Keratinocyte (primary cell): ENCODE measurements around the gene CHPF. TPM values are rescaled to one million over a fixed set of nuclear protein-coding genes. Genes with fewer than 3 reads are reported as not detected.
A peak's percentile ranks its signal among the peaks of the same experiment; 100 is the strongest.

Source experiments
- DNase-seq: peaks from one replicate; pipeline ENCODE4 v3.0.0-alpha.2; 2011; ENCODE audit warnings: low read depth, missing footprints, low spot score
- FAIRE-seq: peaks from 2 replicates; lab custom pipeline; 2011; peaks lifted over from hg19 to GRCh38; lab: Jason Lieb, UNC
- H2AFZ ChIP-seq: 2 replicates; pipeline ENCODE4 v1.6.0; 2012; ENCODE audit warnings: low read length, control low read depth, inconsistent platforms; ENCODE audit not compliant: control insufficient read depth
- H3K27ac ChIP-seq: 2 replicates; pipeline ENCODE4 v1.5.1; 2011; ENCODE audit warnings: low read length; ENCODE audit not compliant: control insufficient read depth, insufficient read depth
- H3K27me3 ChIP-seq: 3 replicates; pipeline ENCODE4 v1.6.0; 2011; ENCODE audit warnings: low read length; ENCODE audit not compliant: control insufficient read depth, insufficient read depth; ENCODE audit errors: extremely low read depth
- H3K36me3 ChIP-seq, 2 experiments: 2 replicates in 1 of 2; 3 replicates in 1 of 2; pipeline ENCODE4 v1.5.1; 2011; ENCODE audit warnings: low read length in 2 of 2, mild to moderate bottlenecking in 1 of 2; ENCODE audit not compliant: control insufficient read depth in 2 of 2, insufficient read depth in 2 of 2; ENCODE audit errors: extremely low read depth in 1 of 2
- H3K4me1 ChIP-seq: 3 replicates; pipeline ENCODE4 v1.5.1; 2011; ENCODE audit warnings: low read length; ENCODE audit not compliant: control insufficient read depth, insufficient read depth; ENCODE audit errors: extremely low read depth
- H3K4me2 ChIP-seq: 3 replicates; pipeline ENCODE4 v1.6.0; 2011; ENCODE audit warnings: low read depth, low read length; ENCODE audit not compliant: control insufficient read depth, insufficient read depth; ENCODE audit errors: extremely low read depth
- H3K4me3 ChIP-seq, 3 experiments: fragments of 200-600 bp in 1 of 3; sonication (generic) in 1 of 3; 2 replicates in 2 of 3; 3 replicates in 1 of 3; pipeline ENCODE4 v1.5.1; 2011 to 2016; ENCODE audit warnings: low read length in 3 of 3, mild to moderate bottlenecking in 3 of 3, control low read depth in 2 of 3, inconsistent platforms in 1 of 3, low read depth in 1 of 3, mixed read lengths in 1 of 3, mixed run types in 1 of 3, moderate library complexity in 1 of 3; ENCODE audit not compliant: control insufficient read depth in 2 of 3, insufficient read depth in 2 of 3; ENCODE audit errors: extremely low read depth in 1 of 3
- H3K79me2 ChIP-seq: 2 replicates; pipeline ENCODE4 v1.6.0; 2012; ENCODE audit warnings: low read length; ENCODE audit not compliant: control insufficient read depth, insufficient read depth
- H3K9ac ChIP-seq: 3 replicates; pipeline ENCODE4 v1.6.0; 2011; ENCODE audit warnings: low read length; ENCODE audit not compliant: control insufficient read depth, insufficient read depth; ENCODE audit errors: extremely low read depth
- H3K9me1 ChIP-seq: 3 replicates; pipeline ENCODE4 v1.6.0; 2011; ENCODE audit warnings: low read length; ENCODE audit not compliant: control insufficient read depth, insufficient read depth; ENCODE audit errors: extremely low read depth
- H3K9me3 ChIP-seq: 2 replicates; pipeline ENCODE4 v1.5.1; 2012; ENCODE audit warnings: low read depth, low read length; ENCODE audit not compliant: control insufficient read depth
- H4K20me1 ChIP-seq: 3 replicates; pipeline ENCODE4 v1.6.0; 2011; ENCODE audit warnings: low read length; ENCODE audit not compliant: control insufficient read depth, insufficient read depth; ENCODE audit errors: extremely low read depth
- EZH2 ChIP-seq: IDR thresholded peaks from one replicate; pipeline ENCODE4 v1.6.1; 2012; ENCODE audit warnings: inconsistent platforms, mild to moderate bottlenecking, low read length, moderate library complexity
- dilution Hi-C: fragments of 300-500 bp; cut with MboI; formaldehyde crosslinking; loops from one replicate; pipeline ENCODE4 v1.7.0; 2020; ENCODE audit warnings: low sequenced_read_pairs; ENCODE audit not compliant: extremely low pct_ligation_motif_present
- polyA plus RNA-seq, 5 experiments: library from polyadenylated mRNA; depleted of rRNA in 3 of 5; stranded (reverse) in 3 of 5; stranded (forward) in 1 of 5; unstranded in 1 of 5; fragments of >200 nt; gene quantifications; 1 replicate in 1 of 5; 2 replicates in 3 of 5; 3 replicates in 1 of 5; pipeline versions ENCODE4 v1.2.1 to v1.2.3, GENCODE V29; 2011 to 2012; ENCODE audit warnings: missing spikeins in 2 of 5, low read depth in 1 of 5, low replicate concordance in 1 of 5
- TF ChIP-seq, protein P1 (sequence below), 3 experiments: IDR thresholded peaks in 1 of 3; conservative IDR thresholded peaks in 1 of 3; optimal IDR thresholded peaks in 1 of 3; 2 replicates in 2 of 3; 3 replicates in 1 of 3; pipeline versions ENCODE3 to v1.5.1; 2011; ENCODE audit warnings: low read length in 3 of 3, mild to moderate bottlenecking in 3 of 3, moderate library complexity in 2 of 3, control low read depth in 1 of 3, inconsistent platforms in 1 of 3; ENCODE audit not compliant: insufficient read depth in 2 of 3; ENCODE audit errors: extremely low read depth in 1 of 3

CHPF gene
- polyA plus RNA-seq, 1 donor (not counting 4 experiments of a cell fraction or from before 2014, with no cell fraction given) = 24.4 TPM

DNA sequence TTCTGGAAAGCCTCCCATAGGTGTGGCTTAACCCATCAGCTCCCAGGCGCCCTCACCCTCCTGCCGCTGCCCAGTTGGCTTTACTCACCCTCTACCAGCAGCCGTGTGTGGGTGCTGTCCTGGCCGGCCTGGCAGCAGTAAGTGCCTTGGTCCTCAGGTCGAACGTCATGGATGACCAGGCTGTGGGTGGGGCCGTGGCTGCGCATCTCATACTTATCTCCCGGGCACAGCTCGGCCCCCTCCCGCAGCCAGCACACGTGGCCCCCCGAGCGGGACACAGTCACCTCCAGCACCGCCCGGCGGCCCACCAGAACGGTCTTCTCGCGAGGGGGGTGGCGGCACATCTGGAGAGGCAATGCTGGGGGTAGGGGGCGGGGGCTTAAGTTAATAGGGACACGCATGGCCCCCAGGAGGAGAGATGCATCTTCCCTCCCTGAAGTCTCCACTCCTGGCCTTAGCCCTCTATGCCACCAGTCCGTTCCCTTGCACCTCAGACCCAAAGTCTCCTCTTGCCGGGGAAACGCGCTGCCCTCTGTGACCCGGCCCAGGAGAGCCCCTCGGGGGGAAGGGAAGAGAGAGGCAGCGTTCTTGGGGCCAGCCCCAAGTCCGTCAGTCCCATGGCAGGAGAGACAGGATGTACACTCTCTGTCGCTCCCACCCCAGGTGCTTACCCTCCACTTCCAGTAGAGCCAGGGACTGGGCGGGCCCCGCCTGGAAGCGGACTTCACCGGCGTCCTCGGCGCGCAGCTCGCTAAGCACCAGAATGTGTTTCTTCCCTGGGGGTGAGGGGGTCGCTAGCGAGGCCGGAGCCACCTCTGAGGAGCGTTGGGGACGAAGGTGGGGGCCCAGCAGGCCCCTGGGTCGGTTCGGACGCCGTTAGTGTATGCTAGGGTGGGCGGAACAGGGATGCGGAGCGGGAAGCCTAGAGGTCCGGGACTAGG, 8.1 kb upstream of the CHPF start:
- Histone ChIP-seq H3K27ac (peak overlapping the region; percentile 36), H3K36me3 (no peaks in the 10 kb centered on the region), H3K9ac (peak overlapping the region; percentile 65), H3K4me2 (peak overlapping the region; percentile 91), H3K79me2 (no peaks in the 10 kb centered on the region), H3K9me1 (no peaks in the 10 kb centered on the region), H3K9me3 (no peaks in the 10 kb centered on the region), H3K27me3 (peaks cover 9% of the 10 kb centered on the region), H4K20me1 (no peaks in the 10 kb centered on the region), H3K4me3 (peak overlapping the region; percentile 57 to 72 (median 62)), H3K4me1 (no peaks in the 10 kb centered on the region), H2AFZ (peak overlapping the region; percentile 86)
- FAIRE-seq (no peak), DNase-seq (no peak)
- dilution Hi-C loops = no loop called here
- TF ChIP-seq, protein P1, sequence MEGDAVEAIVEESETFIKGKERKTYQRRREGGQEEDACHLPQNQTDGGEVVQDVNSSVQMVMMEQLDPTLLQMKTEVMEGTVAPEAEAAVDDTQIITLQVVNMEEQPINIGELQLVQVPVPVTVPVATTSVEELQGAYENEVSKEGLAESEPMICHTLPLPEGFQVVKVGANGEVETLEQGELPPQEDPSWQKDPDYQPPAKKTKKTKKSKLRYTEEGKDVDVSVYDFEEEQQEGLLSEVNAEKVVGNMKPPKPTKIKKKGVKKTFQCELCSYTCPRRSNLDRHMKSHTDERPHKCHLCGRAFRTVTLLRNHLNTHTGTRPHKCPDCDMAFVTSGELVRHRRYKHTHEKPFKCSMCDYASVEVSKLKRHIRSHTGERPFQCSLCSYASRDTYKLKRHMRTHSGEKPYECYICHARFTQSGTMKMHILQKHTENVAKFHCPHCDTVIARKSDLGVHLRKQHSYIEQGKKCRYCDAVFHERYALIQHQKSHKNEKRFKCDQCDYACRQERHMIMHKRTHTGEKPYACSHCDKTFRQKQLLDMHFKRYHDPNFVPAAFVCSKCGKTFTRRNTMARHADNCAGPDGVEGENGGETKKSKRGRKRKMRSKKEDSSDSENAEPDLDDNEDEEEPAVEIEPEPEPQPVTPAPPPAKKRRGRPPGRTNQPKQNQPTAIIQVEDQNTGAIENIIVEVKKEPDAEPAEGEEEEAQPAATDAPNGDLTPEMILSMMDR (optimal IDR thresholded peaks at IDR 0.05 in 1 of 3, IDR thresholded peaks at IDR 0.05 in 1 of 3, conservative IDR thresholded peaks at IDR 0.05 in 1 of 3; ENCODE audit: extremely low read depth in 1 of 3, insufficient read depth in 2 of 3, low read length in 3 of 3) = no peak
- no peak for TF ChIP-seq EZH2

DNA sequence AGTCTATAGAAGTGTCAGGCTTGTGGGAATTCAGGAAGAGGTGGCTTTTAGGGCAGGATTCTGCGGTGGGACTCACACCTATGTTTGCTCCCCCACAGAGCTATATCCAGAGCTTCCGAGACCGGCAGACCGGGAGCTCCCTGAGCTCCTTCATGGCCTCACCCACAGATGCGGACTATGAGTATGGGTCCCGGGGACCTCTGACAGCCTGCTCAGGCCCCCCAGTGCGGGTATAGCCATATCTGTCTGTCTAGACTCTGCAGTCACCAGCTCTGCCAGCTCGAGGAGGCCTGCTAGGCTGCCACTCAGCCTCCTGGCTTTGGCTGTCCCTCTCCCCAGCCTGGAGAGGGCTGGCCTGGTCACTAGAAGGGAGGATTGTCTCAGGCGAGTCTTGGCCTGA, 6.0 kb upstream of the CHPF start:
- H3K4me2 ChIP-seq = no peak overlapping the region
- TF ChIP-seq, protein P1 (optimal IDR thresholded peaks at IDR 0.05 in 1 of 3, IDR thresholded peaks at IDR 0.05 in 1 of 3, conservative IDR thresholded peaks at IDR 0.05 in 1 of 3; ENCODE audit: extremely low read depth in 1 of 3, insufficient read depth in 2 of 3, low read length in 3 of 3) = no peak
- no peak for TF ChIP-seq EZH2
- dilution Hi-C loops = no loop called here
- H3K4me1 ChIP-seq = no peaks in the 10 kb centered on the region
- DNase-seq = no peak
- no peak overlapping the region for H3K4me3 ChIP-seq
- no peaks in the 10 kb centered on the region for H3K36me3 ChIP-seq
- peaks cover 9% of the 10 kb centered on the region for H3K27me3 ChIP-seq
- no peak for FAIRE-seq
- H3K27ac ChIP-seq = no peak overlapping the region
- no peak overlapping the region for H3K9ac ChIP-seq
- no peaks in the 10 kb centered on the region for H3K79me2 ChIP-seq
- H3K9me1 ChIP-seq = no peaks in the 10 kb centered on the region
- no peaks in the 10 kb centered on the region for H4K20me1 ChIP-seq
- H3K9me3 ChIP-seq = no peaks in the 10 kb centered on the region
- no peak overlapping the region for H2AFZ ChIP-seq
